HepG2 (cell line): ENCODE measurements around the gene ACACA.

Experiments
- ARID3A ChIP-seq: IDR thresholded peaks from 2 replicates; pipeline ENCODE4 v1.6.1; 2012; ENCODE audit warnings: low read depth, low read length, improper control_type of control experiment
- POLR2AphosphoS5 ChIP-seq: IDR thresholded peaks from 2 replicates; pipeline ENCODE4 v1.6.1; 2012; ENCODE audit warnings: low read depth, low read length
- THAP11 ChIP-seq: IDR thresholded peaks from 2 replicates; pipeline ENCODE4 v1.6.1; 2016; ENCODE audit warnings: missing biosample characterization, missing genetic modification reagents
- TF ChIP-seq, protein P1 (sequence below): fragments of 450-650 bp; IDR thresholded peaks from 2 replicates; pipeline ENCODE4 v1.6.1; 2017; ENCODE audit warnings: mild to moderate bottlenecking

- TF ChIP-seq POLR2AphosphoS5 (no peak), THAP11 (CRISPR knock-in tag) (no peak), ARID3A (no peak)
- TF ChIP-seq, protein P1, sequence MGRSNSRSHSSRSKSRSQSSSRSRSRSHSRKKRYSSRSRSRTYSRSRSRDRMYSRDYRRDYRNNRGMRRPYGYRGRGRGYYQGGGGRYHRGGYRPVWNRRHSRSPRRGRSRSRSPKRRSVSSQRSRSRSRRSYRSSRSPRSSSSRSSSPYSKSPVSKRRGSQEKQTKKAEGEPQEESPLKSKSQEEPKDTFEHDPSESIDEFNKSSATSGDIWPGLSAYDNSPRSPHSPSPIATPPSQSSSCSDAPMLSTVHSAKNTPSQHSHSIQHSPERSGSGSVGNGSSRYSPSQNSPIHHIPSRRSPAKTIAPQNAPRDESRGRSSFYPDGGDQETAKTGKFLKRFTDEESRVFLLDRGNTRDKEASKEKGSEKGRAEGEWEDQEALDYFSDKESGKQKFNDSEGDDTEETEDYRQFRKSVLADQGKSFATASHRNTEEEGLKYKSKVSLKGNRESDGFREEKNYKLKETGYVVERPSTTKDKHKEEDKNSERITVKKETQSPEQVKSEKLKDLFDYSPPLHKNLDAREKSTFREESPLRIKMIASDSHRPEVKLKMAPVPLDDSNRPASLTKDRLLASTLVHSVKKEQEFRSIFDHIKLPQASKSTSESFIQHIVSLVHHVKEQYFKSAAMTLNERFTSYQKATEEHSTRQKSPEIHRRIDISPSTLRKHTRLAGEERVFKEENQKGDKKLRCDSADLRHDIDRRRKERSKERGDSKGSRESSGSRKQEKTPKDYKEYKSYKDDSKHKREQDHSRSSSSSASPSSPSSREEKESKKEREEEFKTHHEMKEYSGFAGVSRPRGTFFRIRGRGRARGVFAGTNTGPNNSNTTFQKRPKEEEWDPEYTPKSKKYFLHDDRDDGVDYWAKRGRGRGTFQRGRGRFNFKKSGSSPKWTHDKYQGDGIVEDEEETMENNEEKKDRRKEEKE, result no peak
These were observed 46.9 kb downstream of the ACACA start for GRCh38 chr17:37359682-37360188.
